Suprapubic skin (tissue), 3 donors: ENCODE data around the gene IMPA2.

Experiments used
- EP300 ChIP-seq: sonication (generic); formaldehyde crosslinking; IDR thresholded peaks from one replicate; pipeline ENCODE4 v1.6.1; 2017; ENCODE audit warnings: antibody characterized with exemption
- POLR2A ChIP-seq, 2 donors: fragments of 450-650 bp; IDR thresholded peaks; one replicate each; pipeline ENCODE4 v1.6.1; 2017; ENCODE audit warnings: antibody characterized with exemption in 2 of 2, mild to moderate bottlenecking in 2 of 2, moderate library complexity in 2 of 2
- TF ChIP-seq, protein P1 (sequence below), 2 donors: fragments of 200-600 bp in 1 of 2; fragments of 450-650 bp in 1 of 2; sonication (generic) in 1 of 2; IDR thresholded peaks; one replicate each; pipeline ENCODE4 v1.5.1; 2016 to 2019; ENCODE audit warnings: antibody characterized with exemption in 2 of 2, mild to moderate bottlenecking in 1 of 2, moderate library complexity in 1 of 2

DNA sequence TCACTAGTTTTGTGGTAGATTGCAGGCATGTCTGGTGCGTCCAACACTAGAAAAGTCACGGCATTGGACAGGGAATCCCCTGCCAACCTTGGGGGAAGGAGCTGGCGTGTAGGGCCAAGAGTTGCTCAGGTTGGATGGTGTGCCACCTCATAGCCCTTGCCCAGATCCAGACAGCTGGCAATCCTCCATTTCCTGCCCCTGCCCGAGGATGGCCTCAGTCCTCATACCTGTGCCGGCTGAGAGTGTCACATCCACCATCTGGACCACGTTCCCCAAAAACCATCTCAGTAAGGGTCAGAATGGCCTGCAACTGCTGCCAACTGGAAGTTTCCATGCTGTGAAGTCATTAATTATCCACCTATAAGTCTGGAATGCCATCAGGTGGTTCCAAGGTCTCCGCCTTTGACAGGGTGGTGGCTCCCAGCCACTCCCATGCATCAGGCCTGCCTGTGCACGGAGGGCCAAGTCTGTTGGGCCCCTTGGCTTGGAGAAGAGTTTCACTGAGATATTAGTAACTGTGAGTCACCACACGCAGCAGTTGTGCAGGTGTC, 55.0 kb downstream of the IMPA2 start:
- TF ChIP-seq EP300 (no peak), POLR2A (IDR thresholded peaks at IDR 0.05) (no peak)
- TF ChIP-seq, protein P1, sequence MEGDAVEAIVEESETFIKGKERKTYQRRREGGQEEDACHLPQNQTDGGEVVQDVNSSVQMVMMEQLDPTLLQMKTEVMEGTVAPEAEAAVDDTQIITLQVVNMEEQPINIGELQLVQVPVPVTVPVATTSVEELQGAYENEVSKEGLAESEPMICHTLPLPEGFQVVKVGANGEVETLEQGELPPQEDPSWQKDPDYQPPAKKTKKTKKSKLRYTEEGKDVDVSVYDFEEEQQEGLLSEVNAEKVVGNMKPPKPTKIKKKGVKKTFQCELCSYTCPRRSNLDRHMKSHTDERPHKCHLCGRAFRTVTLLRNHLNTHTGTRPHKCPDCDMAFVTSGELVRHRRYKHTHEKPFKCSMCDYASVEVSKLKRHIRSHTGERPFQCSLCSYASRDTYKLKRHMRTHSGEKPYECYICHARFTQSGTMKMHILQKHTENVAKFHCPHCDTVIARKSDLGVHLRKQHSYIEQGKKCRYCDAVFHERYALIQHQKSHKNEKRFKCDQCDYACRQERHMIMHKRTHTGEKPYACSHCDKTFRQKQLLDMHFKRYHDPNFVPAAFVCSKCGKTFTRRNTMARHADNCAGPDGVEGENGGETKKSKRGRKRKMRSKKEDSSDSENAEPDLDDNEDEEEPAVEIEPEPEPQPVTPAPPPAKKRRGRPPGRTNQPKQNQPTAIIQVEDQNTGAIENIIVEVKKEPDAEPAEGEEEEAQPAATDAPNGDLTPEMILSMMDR (IDR thresholded peaks at IDR 0.05), result no peak
